ENCODE data around the gene ADGRA1. TPM values are rescaled to one million over a fixed set of nuclear protein-coding genes. Genes with fewer than 3 reads are reported as not detected.

Gene ADGRA1
- total RNA-seq, 1 donor from 2014 or later = 0.99 TPM

DNA sequence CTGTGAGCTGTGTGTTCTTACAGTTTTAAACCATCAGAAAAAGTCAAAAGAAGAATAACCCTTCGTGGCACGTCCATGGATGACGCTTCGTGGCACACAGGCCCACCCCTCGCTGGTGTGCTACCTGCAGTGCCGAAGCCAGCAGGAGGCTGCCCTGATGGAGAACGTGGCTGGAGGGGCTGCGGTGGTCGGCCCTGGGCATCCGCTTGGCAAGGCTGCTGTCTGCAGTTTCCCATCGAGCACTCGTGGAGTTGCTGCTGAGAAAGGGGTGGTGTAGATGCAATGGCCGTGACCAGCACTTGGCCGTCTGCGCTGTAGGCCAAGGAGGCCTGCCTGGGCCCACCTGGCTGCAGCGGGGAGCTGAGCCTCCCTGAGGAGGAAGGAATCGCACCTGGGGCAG, 3.2 kb upstream of the ADGRA1 start:
- Mint-ChIP-seq H3K27me3 (peaks cover 41% of the 10 kb centered on the region), H3K9me3 (no peaks in the 10 kb centered on the region), H3K27ac (no peak overlapping the region), H3K36me3 (no peaks in the 10 kb centered on the region), H3K4me3 (no peak overlapping the region), H3K4me1 (ENCODE audit: unreplicated experiment) (no peaks in the 10 kb centered on the region)
- DNase-seq (ENCODE audit: extremely low spot score, unreplicated experiment) = no peak
- TF ChIP-seq, protein P1, sequence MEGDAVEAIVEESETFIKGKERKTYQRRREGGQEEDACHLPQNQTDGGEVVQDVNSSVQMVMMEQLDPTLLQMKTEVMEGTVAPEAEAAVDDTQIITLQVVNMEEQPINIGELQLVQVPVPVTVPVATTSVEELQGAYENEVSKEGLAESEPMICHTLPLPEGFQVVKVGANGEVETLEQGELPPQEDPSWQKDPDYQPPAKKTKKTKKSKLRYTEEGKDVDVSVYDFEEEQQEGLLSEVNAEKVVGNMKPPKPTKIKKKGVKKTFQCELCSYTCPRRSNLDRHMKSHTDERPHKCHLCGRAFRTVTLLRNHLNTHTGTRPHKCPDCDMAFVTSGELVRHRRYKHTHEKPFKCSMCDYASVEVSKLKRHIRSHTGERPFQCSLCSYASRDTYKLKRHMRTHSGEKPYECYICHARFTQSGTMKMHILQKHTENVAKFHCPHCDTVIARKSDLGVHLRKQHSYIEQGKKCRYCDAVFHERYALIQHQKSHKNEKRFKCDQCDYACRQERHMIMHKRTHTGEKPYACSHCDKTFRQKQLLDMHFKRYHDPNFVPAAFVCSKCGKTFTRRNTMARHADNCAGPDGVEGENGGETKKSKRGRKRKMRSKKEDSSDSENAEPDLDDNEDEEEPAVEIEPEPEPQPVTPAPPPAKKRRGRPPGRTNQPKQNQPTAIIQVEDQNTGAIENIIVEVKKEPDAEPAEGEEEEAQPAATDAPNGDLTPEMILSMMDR (conservative IDR thresholded peaks at IDR 0.05) = no peak

DNA sequence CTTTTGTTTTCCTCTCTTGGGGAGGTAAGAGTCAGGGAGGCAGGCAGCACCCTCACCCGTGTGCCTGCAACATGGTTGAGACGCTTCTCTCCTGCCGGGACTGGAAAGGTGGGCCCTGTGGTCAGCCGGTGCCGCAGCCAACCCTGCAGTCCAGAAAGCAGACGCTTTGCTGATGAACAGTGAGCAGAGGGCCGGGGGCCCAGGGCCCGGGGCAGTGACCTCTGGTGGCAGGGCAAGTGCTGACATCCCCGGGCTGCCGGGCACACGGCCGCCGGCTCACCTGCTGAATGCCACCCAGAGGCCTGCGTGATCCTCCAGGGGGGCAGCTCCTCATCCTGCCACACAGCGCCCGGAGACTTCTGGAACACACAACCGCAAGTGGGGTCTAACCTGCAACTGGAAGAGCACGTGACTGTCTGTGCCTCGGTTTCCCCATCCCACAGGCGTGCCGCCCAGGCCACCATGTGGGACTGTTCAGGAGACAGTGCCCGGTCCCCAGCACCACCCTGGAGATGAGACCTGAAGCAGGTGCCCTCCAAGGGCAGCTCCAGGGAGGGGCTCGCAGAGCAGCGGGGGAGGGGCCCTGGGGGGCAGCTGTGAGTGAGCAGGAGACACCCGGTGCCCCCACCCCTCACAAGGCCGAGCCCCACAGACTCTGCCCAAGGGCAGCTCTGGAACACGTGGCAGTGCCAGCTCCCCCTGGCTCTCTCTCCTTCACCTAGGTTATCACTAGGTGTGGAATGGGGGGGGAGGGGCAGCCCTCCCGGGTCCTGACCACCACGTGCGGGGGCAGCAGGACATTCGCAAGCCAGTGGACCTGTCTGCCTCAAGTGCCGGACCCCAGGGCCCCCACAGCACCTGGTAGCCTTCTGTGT, 2.2 kb upstream of the ADGRA1 start:
- TF ChIP-seq, protein P1 (conservative IDR thresholded peaks at IDR 0.05) = no peak
- Mint-ChIP-seq H3K4me1 (ENCODE audit: unreplicated experiment) (no peaks in the 10 kb centered on the region), H3K36me3 (no peaks in the 10 kb centered on the region), H3K9me3 (no peaks in the 10 kb centered on the region), H3K27me3 (peaks cover 50% of the 10 kb centered on the region), H3K4me3 (no peak overlapping the region), H3K27ac (no peak overlapping the region)
- DNase-seq (ENCODE audit: extremely low spot score, unreplicated experiment) = no peak

DNA sequence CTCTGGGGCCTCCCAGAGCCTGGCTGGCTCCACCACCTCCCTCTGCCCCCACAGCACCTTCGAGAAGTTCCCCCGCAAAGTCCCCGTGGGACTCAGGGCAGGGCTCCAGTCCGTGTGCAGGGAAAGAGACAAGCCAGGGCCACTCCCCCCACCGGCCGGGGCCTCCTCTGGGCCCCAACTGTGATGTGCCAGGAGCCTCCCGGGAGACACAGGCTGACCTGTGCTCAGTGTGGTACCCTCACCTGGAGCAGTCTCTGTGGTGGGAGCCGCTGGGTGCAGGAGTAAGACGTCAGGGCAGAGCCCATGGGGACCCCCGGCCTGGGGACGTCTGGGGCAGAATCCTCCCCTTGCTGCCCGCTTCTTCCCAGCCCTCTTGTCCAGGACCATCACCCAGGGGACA, 1.5 kb upstream of the ADGRA1 start:
- TF ChIP-seq, protein P1 (conservative IDR thresholded peaks at IDR 0.05) = no peak
- Mint-ChIP-seq H3K27ac (no peak overlapping the region), H3K4me1 (ENCODE audit: unreplicated experiment) (no peaks in the 10 kb centered on the region), H3K36me3 (no peaks in the 10 kb centered on the region), H3K4me3 (no peak overlapping the region), H3K9me3 (no peaks in the 10 kb centered on the region), H3K27me3 (peaks cover 54% of the 10 kb centered on the region)
- no peak for DNase-seq (ENCODE audit: extremely low spot score, unreplicated experiment)

DNA sequence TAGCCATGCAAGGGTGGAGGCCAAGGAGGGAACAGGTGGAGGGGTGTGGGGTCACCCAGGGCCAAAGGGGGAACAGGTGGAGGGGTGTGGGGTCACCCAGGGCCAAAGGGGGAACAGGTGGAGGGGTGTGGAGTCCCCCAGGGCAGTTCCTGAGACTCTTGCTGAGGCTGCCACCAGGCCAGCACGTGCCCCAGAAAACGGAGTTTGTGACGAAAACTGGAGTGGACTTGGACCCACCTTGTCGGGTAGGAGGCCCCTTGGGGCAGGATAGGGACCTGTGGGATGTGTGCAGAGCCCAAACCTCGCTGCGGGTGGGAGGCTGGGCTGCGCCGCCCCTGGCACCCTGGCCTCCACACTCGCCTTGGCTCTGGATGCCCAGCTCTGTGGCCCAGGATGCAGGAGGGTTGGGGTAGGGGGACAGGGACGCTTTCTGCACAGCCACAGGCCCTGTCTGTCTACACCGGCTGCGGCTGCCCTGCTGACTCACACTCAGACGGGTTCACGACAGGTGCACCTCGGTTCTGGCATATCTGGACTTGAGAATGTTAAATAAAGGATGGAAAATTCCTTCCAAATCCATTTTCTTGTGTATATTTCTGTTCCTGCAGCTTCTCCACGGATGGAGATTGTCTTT, 562 bp upstream of the ADGRA1 start:
- Mint-ChIP-seq H3K4me1 (ENCODE audit: unreplicated experiment) (no peaks in the 10 kb centered on the region), H3K4me3 (peak overlapping the region; percentile 80), H3K27ac (no peak overlapping the region), H3K27me3 (peaks cover 61% of the 10 kb centered on the region), H3K36me3 (no peaks in the 10 kb centered on the region), H3K9me3 (no peaks in the 10 kb centered on the region)
- TF ChIP-seq, protein P1 (conservative IDR thresholded peaks at IDR 0.05) = no peak
- no peak for DNase-seq (ENCODE audit: extremely low spot score, unreplicated experiment)

DNA sequence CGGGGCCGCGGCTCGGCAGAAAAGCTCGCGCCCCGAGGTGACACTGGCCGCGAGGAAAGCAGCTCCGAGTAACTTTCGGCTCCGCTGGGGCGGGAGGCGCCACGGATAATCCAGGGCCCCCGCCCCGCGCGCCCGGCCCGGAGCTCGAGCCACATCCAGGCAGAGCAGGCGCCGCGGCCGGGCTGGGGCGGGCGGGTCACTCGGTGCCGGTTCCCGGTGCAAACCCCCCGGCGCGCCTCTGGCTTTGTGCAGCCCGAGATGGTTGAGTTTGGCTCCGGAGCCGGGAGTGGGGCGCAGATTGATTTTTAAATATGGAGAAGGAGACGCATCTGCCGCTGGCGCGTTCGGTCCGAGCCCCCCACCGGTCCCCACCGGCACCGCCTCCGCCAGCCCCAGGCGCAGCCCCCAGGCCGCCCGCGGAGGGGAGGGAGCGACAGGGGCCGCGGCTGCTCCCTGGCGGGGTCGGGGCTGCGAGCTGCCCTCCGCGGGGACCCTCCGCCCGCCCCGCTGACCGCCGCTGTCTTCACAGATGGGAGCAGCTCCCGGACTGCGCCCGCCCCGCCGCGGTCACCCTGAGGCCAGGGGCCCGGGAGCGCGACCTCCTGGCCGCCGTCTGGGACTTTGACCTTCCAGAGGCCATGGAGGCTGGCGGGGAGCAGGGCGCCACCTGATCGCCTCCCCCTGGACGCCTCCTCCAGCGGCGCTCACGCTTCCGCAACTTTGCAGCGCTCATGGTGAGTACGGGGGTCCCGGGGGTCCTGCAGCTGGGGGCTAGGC, 643 bp downstream of the ADGRA1 start:
- H3K4me3 Mint-ChIP-seq = no peak overlapping the region
- H3K4me1 Mint-ChIP-seq (ENCODE audit: unreplicated experiment) = no peaks in the 10 kb centered on the region
- H3K27ac Mint-ChIP-seq = no peak overlapping the region
- no peaks in the 10 kb centered on the region for H3K36me3 Mint-ChIP-seq
- DNase-seq (ENCODE audit: extremely low spot score, unreplicated experiment) = no peak
- peaks cover 71% of the 10 kb centered on the region for H3K27me3 Mint-ChIP-seq
- TF ChIP-seq, protein P1 (conservative IDR thresholded peaks at IDR 0.05) = no peak
- H3K9me3 Mint-ChIP-seq = no peaks in the 10 kb centered on the region

Measured in type B pancreatic cell (in vitro differentiated cells).